Stromal cell of bone marrow (primary cell): ENCODE data around the gene CASP3.
"Not testable (repeated sequence)": the region's sequence is repeated elsewhere in the genome, so short reads cannot be mapped to it uniquely, and the experiment has no call there.

ENCODE experiments used
- DNase-seq: peaks from one replicate; pipeline ENCODE4 v3.0.0-alpha.2; 2012; ENCODE audit warnings: low read depth

Gene CASP3

DNA sequence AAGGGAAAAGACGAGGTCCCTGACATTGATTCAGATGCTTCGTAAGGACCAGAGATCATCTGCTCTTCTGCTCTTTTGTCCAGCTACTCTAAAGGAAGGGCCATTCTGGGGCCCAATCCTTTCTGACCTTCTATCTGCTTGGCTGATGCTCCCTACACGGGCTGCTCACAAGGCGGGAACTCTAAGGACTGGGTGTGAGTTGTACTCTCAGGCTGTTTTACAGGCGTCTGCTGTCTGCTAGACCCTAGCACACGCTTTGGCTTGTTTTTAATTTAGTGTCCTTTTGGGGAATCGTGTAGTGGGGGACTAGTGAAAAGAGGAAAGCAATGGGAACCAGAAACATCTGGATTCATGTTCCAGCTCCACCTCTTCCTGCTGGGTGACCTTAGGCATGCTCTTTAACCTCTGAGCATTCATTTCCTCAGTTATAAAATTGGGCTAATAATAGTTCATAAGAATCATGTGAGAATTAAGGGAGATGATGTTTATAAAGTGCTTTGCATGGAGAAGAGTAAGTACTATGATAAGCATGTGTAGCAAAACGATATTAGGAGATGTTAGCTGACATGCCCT, 53.1 kb downstream of the CASP3 start:
- DNase-seq = no peak

DNA sequence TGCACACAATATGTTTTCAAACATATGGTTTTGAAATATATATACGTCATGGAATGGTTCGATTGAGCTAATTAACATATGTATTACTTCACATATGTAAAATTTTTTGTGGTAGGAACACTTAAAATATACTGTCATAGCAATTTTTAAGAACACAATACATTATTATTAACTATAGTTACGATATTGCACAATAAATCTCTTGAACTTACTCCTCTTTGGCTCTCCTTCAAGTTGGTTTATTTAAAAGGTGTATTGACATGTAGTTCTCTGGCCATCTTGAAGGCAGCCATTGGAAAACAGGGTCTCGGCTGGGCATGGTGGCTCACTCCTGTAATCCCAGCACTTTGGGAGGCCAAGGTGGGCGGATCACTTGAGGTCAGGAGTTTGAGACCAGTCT, 53.8 kb downstream of the CASP3 start:
- no peak for DNase-seq

DNA sequence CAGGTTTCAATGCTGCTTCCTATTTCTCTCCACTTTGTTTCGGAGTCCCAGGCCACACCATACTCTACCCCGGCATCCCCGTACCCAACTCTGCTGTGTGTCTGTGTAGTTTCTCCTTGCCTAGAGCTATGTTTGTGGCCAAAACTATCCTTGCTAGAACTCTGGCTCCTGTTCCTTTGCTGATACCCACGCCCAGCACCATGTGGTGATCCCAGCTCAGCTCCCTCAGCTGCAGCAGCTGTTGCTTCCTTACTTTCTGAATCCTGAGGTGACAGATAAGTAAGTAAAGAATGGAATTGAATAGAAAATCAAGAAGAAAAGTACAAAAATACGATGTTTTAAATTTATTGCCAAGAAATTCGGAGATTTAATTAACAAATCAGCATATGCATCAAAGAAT, 55.8 kb downstream of the CASP3 start:
- no peak for DNase-seq

GRCh38 chr4:184591747-184592270, 57.4 kb downstream of the CASP3 start:
- DNase-seq = not testable (repeated sequence)

DNA sequence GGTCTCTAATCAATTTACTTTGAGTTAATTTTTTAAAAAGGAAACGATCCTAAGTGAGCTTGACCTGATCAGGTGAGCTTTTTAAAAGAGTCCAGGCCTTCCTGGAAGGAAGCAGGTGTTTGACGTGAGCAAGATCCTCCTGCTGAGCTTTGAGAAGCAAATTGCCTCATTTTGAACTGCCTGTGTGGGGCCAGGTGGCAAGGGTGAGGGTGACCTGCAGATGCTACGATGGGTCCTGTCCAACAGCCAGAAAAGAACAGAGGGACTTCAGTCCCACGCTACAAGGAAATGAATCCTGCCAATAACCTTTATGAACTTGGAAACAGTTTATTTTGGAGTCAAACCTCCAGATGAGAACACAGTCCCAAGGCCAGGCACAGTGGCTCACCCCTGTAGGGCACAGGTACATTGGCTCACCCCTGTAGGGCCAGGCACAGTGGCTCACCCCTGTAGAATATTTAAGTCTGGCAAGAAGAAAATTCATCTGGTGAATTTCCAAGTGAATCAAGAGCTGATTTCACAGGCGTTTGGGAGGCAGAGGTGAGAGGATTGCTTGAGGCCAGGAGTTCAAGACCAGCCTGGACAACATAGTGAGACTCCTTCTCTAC, 58.1 kb downstream of the CASP3 start:
- DNase-seq = no peak

GRCh38 chr4:184590196-184590595, 59.1 kb downstream of the CASP3 start:
- no peak for DNase-seq

GRCh38 chr4:184588893-184589292, 60.4 kb downstream of the CASP3 start:
- DNase-seq = peak; percentile 54

DNA sequence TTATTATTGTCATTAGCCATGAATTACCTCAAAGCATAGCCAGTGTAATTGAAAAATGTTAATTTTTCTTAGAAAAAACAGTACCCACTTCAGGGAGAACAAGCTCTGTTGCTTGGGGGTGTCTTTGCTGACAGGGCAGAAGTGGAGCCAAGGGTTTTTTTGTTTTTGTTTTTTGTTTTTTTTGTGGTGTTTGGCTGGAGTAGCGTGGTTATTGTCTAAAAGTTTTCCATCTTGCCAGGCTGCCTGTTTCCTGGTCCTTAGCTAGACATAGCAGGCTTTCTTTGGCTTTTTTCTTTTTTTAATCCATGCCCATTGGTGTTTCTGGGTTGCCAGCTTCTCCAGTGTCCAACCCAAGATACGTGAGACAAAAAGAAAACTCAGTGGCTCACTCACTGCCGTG, 61.5 kb downstream of the CASP3 start:
- no peak for DNase-seq

DNA sequence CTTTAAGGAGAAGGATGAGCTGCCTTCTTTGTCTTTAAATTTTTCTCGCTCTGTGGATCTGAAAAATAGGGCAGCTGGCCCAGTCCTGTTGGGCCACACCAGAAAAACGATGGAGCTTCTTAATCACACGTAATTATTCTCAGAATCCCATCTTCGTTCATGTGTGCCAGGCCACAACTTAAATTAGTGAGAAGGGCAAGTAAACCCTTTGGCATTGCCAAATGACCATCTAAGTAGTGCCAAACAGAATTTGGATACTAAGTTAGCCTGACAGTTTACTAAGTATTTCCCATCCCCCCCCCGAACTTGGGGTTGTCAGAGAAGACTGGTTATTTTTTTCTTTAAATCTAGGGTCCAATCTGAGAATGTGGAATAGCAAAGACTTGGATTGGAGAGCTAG, 62.0 kb downstream of the CASP3 start:
- no peak for DNase-seq

DNA sequence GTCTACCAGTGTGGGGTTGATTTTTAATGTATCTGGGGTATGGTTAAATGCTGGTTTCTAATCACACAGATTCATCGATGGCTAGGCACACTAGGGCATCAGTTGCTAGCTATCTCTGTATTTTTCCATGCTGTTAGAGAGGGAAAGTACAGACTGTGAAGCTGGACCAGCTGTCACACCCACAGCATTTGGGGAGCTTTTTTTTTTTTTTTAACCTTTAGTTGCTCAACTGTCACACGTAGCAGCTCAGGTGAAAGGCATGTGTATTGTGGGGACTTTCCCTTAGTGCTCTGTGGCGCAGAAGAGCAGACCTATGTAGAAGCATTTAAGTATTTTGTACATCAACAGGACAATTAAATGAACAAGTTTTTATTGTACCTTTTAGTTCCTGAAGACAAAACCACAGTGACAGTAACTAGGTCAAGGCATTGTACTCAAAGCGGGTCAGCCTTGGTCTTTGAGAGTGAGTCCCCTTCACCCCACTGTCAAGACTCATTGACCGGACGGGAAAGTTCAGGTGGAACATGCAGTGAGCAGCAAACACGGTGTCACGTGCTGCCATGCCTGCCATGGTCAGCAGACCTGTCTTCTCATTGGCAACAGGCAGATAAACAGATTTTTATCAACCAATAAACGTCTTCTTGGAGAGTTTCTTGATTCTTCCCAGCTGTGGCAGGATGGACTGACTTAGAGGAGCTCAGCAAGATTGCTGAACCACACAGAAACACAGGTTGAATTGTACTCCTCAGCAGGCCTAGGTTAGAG, 65.3 kb downstream of the CASP3 start:
- no peak for DNase-seq
